Stimulated activated CD4-positive, alpha-beta T cell treated with anti-CD3 and anti-CD28 coated beads, Interleukin-1b, Interleukin-23, amount 100 ng/mL, for 48 hours (primary cell): ENCODE measurements around the gene NUP37.
"Not testable (repeated sequence)": the region's sequence is repeated elsewhere in the genome, so short reads cannot be mapped to it uniquely, and the experiment has no call there.

Source experiments
- DNase-seq: peaks from one replicate; pipeline ENCODE4 v3.0.0-alpha.2; 2020

The NUP37 gene

GRCh38 chr12:102089228-102089835 lies 30.6 kb downstream of the NUP37 start:
- not testable (repeated sequence) for DNase-seq

GRCh38 chr12:102080842-102081241 lies 39.1 kb downstream of the NUP37 start:
- DNase-seq: no peak

DNA sequence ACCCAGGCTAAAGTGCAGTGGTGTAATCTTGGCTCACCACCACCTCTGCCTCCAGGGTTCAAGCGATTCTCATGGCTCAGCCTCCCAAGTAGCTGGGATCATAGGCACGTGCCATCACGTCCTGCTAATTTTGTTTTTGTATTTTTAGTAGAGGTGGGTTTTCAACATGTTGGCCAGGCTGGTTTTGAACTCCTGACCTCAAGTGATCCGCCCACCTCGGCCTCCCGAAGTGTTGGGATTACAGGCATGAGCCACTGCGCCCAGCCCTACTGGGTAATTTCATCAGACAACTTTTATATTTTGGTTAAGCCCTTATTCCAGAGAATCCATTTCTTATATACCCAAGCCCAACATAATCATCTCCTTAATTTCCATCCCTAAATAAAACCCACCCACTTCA lies 47.8 kb downstream of the NUP37 start:
- DNase-seq: not testable (repeated sequence)

DNA sequence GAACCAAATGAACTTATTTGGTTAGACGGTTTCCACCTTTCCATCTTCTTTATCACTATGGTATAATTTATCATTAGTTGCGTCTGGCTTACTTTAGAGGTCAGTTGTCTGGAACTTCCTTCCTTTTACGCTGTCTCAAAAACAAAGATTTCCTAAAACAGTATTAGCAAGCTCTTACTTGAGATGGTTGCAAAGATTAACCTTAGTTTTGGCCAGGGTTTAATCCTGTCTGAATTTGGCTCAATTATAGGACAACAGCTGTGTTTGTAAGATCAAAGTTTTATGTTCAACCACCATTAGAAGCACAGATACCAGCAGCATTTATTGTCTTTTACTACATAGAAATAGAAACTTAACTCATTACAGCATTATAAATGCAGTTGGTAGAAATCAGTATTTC lies 50.2 kb downstream of the NUP37 start:
- DNase-seq: no peak

DNA sequence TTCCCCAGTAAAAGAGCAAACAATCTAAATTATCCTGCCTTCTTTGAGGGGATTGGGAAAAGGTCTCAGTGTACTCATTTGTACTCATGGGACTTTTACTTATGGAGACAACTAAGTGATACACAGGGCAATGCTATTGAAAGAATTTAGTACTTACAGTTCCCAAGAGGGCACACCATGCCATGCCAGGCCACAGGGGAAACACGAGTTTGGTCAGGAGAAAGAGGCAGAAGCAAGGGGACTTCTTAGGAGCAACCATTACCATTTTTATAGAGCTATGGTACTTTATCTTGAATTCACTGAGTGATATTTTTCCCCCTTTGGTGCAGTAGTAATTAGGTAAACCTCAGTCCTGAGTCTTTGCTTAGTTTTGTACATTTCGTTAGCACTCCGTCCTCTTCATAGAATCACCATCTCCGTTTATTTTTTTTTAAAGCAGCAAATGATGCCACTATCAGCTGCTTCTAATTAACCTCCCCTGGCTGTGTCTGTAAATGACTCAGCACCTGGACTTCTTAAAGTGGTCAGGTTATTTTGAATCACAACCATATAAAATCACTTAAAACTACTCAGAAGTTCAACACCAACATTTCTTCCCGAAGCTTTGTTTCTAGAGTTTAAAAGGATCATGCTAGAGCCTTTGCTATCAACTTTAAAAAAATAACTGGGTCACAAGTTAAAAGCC lies 52.2 kb downstream of the NUP37 start:
- no peak for DNase-seq

DNA sequence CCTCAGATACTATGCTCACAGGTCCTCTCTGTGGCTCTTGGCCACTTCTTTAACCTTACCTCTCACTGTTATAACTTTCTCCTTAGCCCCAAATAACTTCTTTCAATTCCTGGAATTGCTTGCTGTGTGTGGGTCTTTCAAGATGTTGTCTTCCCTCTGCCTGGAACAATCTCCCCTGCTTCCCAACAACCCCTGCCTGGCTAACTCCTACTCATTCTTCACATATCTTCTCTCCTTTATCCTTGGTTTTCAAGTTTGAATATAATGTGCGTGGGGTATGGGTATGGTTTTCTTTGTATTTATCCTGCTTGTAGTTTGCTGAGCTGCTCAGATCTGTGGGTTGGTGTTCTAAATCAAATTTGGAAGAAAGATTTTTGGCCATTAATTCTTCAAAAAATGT lies 55.4 kb downstream of the NUP37 start:
- DNase-seq: no peak

DNA sequence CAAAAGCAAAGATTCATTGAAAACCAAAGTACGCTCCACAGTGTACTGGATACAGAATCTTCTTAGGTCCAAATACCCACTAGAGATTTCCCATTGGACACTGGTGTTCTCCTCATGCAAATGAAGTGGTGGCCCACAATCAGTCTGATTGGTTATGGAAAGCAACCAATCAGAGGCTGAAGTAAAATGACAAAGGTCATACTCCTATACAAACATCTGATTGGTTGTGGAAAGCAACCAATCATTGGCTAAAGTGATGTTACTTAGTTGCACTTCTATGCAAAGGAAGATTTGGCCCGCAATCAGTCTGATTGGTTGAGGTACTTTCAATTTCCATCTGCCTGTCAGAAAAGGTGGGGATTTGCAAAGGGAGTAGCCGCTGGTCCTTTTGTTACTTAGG lies 56.8 kb downstream of the NUP37 start:
- DNase-seq: no peak

DNA sequence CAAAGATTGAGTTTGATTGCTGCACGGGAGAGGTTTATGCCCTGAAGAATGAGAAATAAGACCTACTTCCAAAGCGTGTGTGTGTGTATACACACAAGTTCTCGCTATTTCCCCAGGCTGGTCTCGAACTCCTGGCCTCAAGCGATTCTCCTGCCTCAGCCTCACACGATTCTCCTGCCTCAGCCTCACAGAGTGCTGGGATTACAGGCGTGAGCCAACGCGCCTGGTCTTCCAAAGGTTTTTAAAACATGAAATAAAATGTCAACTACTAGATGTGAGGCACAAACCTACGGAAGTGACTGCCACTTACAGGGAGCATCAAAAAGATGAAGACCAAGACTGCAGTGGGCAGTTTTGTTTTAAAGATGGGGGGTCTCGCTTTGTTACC lies 57.5 kb downstream of the NUP37 start:
- DNase-seq: no peak

DNA sequence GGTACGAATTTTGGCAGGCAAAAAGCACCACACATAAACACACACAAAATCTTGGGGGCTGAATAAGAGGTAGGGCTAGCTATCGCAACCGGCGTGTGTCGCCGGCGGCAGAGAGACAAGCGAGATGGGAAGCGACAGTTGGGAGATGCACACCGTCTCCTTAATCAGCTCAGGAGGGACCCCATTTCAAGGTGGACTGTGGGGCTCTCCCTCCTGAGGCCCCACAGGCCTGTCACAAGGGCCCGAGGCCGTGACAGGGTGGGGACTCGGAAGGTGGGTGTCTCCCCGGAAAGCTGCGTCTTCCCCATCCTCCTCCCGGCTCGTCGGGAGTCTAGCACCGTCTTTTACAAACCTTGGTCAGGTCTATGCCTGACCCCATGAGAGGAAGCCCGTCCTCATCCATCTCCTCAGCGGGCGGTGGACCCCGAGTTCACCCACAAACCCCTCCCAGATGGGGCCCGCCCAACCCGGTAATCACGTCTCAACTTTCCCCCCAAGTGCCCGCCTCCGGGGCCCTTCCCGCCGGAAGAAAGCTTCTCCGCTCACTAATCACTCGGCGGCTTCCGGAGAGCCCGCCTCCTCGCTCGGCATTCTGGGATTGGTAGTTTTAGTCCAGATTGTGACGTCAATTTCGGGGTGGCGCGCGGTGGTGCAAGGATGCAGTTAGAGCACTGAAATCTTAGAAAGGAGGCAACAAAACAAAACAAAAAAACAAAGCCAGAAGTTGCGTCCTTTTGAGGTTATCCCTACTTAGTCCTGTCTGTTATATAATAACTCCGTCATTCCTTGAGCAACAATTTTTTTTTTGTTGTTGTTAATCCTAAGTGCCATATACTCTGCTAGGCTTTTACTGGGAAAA lies 58.1 kb downstream of the NUP37 start, which contains the start of gene WASHC3:
Gene WASHC3 (minus strand): TSS at position 432 of the 859 bp plus-strand sequence. CDS start 29 bp downstream, at position 403.
- DNase-seq: peak; percentile 95

DNA sequence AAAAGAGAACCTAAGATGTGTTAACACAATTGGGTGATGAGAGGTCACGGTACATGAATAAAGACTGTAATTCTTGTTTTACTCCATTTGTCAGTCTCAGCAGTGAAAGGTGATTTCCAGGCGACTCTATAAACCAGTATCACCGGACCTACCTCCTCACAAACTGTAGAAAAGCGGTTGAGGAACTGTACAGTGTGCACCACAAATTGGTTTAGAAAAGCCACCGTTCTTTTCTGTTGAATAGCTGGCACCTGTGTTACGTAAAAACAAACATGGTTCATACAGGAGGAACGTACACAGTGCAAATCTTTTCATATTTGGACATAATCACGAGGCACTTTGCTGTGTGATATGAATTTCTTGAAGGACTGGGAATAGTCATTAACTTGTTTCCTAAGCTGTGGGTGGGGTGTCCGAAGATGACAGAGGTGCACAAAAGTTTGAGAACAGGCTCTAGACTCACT lies 58.8 kb downstream of the NUP37 start:
- DNase-seq: no peak

GRCh38 chr12:102059343-102059742 lies 60.6 kb downstream of the NUP37 start:
- no peak for DNase-seq

DNA sequence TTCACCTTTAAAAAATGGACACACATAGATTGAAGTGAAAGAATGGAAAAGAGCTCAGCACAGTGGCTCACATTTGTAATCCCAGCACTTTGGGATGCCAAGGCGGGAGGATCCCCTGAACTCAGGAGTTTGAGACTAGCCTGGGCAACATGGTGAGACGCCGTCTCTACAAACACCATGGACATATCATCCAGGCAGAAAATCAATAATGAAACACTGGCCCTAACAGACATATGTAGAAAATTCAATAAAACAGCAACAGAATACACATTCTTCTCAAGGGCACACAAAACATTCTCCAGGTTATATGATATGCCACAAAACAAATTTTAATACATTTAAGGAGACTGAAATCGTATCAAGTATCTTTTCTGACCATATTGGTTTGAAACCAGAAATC lies 65.6 kb downstream of the NUP37 start:
- DNase-seq: no peak

- DNase-seq: no peak
Observed at GRCh38 chr12:102053062-102053349, 66.9 kb downstream of the NUP37 start.

DNA sequence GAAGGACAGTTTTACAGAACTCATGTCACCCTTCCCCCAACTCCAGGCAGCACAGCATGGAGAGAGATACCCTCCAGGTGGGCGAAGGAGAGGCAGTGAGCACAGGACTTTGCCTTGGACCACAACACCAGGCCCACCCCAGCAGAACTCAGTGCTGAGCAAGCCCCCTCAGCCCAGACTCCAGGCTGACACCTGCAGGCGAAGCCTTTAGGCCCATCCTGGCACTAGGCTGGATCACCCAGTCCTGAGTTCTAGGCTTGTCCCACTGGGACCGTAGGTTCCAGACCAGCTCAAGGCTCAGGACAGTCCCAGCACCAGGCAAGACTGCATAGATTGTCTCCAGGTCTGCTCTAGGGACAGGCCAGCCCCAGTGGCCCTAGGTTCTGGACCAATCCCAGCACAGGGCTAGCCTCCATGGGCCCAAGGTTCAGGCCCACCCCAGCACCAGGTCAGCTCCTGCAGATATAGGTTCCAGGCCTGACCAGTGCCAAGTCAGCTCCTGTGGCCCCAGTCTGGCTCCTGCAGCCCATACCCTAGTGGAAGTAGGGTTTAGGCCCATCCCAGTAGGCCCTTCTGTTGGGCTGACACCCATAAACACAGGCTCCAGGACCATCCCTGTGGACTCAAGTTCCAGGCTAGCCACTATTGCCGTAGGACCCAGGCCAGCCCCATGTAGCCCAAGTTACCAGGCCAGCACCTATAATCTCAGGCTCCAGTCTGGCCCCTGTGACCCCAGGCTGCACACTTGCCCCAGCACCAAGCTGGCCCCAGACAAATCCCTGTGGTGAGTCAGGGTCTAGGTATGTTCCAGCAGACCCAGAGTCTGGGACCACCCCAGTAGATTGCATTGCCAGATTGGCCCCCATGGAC lies 67.5 kb downstream of the NUP37 start:
- no peak for DNase-seq

DNA sequence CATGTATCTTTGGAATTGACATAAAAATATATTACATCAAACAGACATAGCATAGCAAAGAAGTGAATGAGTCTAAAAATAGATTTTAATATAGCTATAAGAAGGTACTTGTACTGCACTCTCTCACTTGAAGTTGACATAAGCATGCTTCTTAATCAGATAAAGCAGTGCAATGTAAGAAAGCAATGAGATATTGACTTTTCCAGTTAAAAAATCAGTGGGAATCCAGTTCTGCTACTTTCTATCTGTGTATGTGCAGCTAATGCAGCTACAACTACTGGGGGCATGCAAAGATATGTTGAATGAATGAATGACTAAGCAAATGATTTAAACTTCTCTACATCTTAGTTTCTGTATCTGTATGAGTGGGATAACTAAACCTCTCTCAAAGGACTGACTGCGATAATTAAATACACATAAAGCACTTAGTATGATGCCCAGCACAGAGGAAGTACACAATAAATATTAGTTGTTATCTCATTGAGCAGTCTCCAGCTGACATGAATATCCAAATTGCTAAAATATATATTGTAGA lies 68.4 kb downstream of the NUP37 start:
- DNase-seq: no peak

DNA sequence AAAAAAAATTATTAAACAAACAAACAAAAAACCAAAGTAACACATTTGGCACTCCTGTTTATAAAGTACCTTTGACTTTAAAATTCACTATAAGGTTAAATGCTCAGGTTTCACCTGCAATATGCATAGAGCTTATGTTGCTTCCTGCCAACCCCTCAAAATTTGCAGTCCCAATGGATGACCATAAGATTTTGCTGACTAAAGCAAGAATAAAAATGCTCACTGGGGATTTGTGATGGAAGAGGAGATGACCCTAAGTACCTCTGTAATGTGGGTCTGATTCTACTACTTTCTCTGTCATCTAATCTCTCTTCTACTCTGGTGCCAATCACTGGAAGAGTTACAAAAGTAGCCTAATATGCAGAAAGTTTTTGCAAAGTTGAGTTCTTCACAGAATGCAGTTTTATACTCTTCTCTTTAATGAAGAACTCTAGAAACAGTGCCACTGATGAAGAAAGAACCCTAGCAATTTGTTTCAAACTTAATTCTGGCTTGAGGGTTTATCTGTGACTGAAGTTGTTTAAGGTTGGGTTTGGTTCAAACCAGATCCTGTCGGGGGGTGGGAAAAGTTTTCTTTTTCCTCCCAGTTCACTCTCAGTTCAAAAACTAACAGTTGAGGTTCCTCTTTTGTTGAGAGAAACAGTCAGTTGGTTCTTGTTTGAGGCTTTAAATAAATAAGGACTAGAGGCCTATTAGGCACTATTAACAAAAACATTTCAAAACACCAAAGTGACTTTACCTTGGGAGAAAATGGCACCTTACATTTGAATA lies 69.1 kb downstream of the NUP37 start:
- no peak for DNase-seq

GRCh38 chr12:102043928-102044327 lies 76.0 kb downstream of the NUP37 start:
- no peak for DNase-seq

GRCh38 chr12:102033991-102034745 lies 85.7 kb downstream of the NUP37 start:
- no peak for DNase-seq

DNA sequence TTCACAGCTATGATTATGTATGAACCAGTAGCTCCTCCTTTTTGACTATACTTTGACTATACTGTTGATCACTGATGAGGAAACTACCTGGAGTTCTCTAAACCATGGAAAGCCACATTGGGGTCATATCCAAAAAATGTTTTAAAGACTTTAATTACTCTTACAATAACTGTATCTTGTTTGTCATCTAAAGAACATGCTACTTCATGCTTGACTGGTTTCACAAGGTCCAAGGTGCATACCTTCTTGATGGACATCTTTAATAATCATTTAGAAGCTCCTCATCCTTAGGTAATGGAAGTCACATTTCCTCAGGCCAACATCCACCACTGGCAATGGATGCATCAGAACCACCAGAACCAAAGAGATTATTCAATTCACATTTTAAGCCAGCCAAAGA lies 88.1 kb downstream of the NUP37 start:
- no peak for DNase-seq

DNA sequence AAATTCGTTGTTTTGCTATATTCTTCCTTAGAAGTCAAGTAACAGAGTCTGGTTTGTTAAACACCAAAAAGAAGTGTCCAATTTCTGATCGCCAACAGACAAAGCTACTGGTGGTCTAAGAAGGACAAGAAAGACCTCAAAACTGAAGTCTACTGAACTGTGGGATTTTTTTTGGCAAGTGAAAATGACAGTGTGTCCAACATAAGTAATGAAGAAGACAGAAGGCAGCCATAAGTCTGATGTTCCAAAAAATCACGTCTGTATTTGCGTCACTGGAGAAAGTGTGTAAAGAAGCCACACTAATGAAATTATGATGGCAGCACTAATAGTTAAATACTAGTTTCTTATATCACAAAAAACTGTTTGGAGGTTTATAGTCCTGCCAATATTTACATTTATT lies 90.8 kb downstream of the NUP37 start:
- DNase-seq: no peak

DNA sequence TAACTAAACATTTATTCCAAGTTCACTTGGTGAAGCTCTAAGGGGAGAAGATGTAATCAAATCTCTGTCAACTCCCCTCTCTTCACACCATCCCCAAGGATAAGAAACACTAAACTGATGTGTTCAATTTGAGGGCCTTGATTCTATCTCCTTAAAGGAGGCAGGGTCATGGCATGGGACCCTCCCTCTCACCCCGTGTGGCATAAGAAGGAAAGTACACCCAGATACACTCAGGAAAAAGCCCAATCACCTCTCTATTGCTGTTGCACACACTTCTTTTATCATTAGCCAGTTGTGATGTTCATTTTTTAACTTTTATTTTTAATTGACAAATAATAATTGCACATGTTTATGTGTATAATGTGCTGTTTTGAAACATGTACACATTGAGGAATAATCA lies 93.2 kb downstream of the NUP37 start:
- no peak for DNase-seq
